Smooth muscle cell (in vitro differentiated cells): ENCODE results near the gene GNAL. TPM values are rescaled to one million over a fixed set of nuclear protein-coding genes. Genes with fewer than 3 reads are reported as not detected.
A peak's percentile ranks its signal among the peaks of the same experiment; 100 is the strongest.

Source experiments
- DNase-seq: peaks from one replicate; lab custom pipeline; 2025; ENCODE audit not compliant: unreplicated experiment; lab: John Stamatoyannopoulos, UW
- H2AFZ ChIP-seq: fragments of 200-600 bp; sonication (generic); 2 replicates; pipeline ENCODE4 v1.6.0; 2016; ENCODE audit warnings: antibody characterized with exemption, low read depth, mild to moderate bottlenecking
- H3F3A ChIP-seq: fragments of 200-600 bp; sonication (generic); 2 replicates; pipeline ENCODE4 v1.6.0; 2017; ENCODE audit warnings: antibody characterized with exemption, low read depth
- H3K27ac ChIP-seq: fragments of 200-600 bp; sonication (generic); 2 replicates; pipeline ENCODE4 v1.5.1; 2016; ENCODE audit warnings: low read depth, mild to moderate bottlenecking
- H3K27me3 ChIP-seq: fragments of 200-600 bp; sonication (generic); 2 replicates; pipeline ENCODE4 v1.6.1; 2016; ENCODE audit warnings: low read depth, mild to moderate bottlenecking
- H3K36me3 ChIP-seq: fragments of 200-600 bp; sonication (generic); 2 replicates; pipeline ENCODE4 v1.5.1; 2016; ENCODE audit warnings: low read depth
- H3K4me1 ChIP-seq: fragments of 200-600 bp; sonication (generic); 2 replicates; pipeline ENCODE4 v1.5.1; 2016; ENCODE audit warnings: low read depth
- H3K4me2 ChIP-seq: fragments of 200-600 bp; sonication (generic); 2 replicates; pipeline ENCODE4 v1.6.0; 2016; ENCODE audit warnings: mild to moderate bottlenecking
- H3K4me3 ChIP-seq: fragments of 200-600 bp; sonication (generic); 2 replicates; pipeline ENCODE4 v1.5.1; 2016; ENCODE audit warnings: mild to moderate bottlenecking
- H3K79me2 ChIP-seq: fragments of 200-600 bp; sonication (generic); 2 replicates; pipeline ENCODE4 v1.6.0; 2016; ENCODE audit warnings: low read depth, mild to moderate bottlenecking
- H3K9ac ChIP-seq: fragments of 200-600 bp; sonication (generic); 2 replicates; pipeline ENCODE4 v1.6.0; 2016; ENCODE audit warnings: low read depth
- H3K9me3 ChIP-seq: fragments of 200-600 bp; sonication (generic); replicated peaks from 2 replicates; pipeline ENCODE4 v1.5.1; 2016; ENCODE audit warnings: low read depth
- H4K20me1 ChIP-seq: fragments of 200-600 bp; sonication (generic); 2 replicates; pipeline ENCODE4 v1.6.0; 2016; ENCODE audit warnings: low read depth
- WGBS: methylation state at CpG from one replicate; pipeline ENCODE4 v1.1.7; 2016; ENCODE audit warnings: low lambda C conversion rate; 5-methylcytosine and 5-hydroxymethylcytosine counted together
- polyA plus RNA-seq: library from polyadenylated mRNA; unstranded; fragments of >200 nt; fragmentation: Nextera tagmentation; extraction: Ambion mirVana; gene quantifications from 2 replicates; pipeline ENCODE4 v1.2.1, GENCODE V29; 2016
- total RNA-seq: library from RNA; depleted of rRNA; stranded (reverse); fragments of >200 nt; gene quantifications from 2 replicates; pipeline ENCODE4 v1.2.3, GENCODE V29; 2014
- TF ChIP-seq, protein P1 (sequence below): fragments of 200-600 bp; sonication (generic); IDR thresholded peaks from 2 replicates; pipeline ENCODE4 v1.5.1; 2017; ENCODE audit warnings: borderline replicate concordance, mild to moderate bottlenecking, antibody characterized with exemption; ENCODE audit not compliant: insufficient read depth, poor library complexity, severe bottlenecking

Gene GNAL
- total and polyA plus RNA-seq, 2 experiments from 2014 or later = 1.6 to 5.8 TPM

- H3K4me1 ChIP-seq = no peaks in the 10 kb centered on the region
Measured at GRCh38 chr18:11653521-11653920, 35.5 kb upstream of the GNAL start.

GRCh38 chr18:11654736-11655605, 34.1 kb upstream of the GNAL start:
- Histone ChIP-seq H3K4me3 (peak overlapping the region; percentile 38), H3K4me2 (peak overlapping the region; percentile 79), H3K79me2 (no peaks in the 10 kb centered on the region), H3F3A (no peaks in the 10 kb centered on the region), H3K36me3 (no peaks in the 10 kb centered on the region), H3K27ac (no peak overlapping the region), H3K9me3 (no peaks in the 10 kb centered on the region), H2AFZ (peak overlapping the region; percentile 77), H3K27me3 (peaks cover 7% of the 10 kb centered on the region), H4K20me1 (no peaks in the 10 kb centered on the region), H3K9ac (no peak overlapping the region), H3K4me1 (no peaks in the 10 kb centered on the region)
- DNase-seq = peak; percentile 11
- TF ChIP-seq, protein P1, sequence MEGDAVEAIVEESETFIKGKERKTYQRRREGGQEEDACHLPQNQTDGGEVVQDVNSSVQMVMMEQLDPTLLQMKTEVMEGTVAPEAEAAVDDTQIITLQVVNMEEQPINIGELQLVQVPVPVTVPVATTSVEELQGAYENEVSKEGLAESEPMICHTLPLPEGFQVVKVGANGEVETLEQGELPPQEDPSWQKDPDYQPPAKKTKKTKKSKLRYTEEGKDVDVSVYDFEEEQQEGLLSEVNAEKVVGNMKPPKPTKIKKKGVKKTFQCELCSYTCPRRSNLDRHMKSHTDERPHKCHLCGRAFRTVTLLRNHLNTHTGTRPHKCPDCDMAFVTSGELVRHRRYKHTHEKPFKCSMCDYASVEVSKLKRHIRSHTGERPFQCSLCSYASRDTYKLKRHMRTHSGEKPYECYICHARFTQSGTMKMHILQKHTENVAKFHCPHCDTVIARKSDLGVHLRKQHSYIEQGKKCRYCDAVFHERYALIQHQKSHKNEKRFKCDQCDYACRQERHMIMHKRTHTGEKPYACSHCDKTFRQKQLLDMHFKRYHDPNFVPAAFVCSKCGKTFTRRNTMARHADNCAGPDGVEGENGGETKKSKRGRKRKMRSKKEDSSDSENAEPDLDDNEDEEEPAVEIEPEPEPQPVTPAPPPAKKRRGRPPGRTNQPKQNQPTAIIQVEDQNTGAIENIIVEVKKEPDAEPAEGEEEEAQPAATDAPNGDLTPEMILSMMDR = peak; percentile 93
- 39% methylated on average over 32 of the region's 32 CpGs for WGBS

More at GRCh38 chr18:11653521-11653920, 35.5 kb upstream of the GNAL start:
- 94% methylated on average over 10 of the region's 10 CpGs for WGBS
- Histone ChIP-seq H3K4me3 (no peak overlapping the region), H2AFZ (no peak overlapping the region), H3K9ac (no peak overlapping the region), H4K20me1 (no peaks in the 10 kb centered on the region), H3F3A (no peaks in the 10 kb centered on the region), H3K4me2 (no peak overlapping the region), H3K27ac (no peak overlapping the region), H3K36me3 (no peaks in the 10 kb centered on the region), H3K27me3 (peaks cover 7% of the 10 kb centered on the region), H3K79me2 (no peaks in the 10 kb centered on the region), H3K9me3 (no peaks in the 10 kb centered on the region)
- TF ChIP-seq, protein P1 = no peak
- no peak for DNase-seq

DNA sequence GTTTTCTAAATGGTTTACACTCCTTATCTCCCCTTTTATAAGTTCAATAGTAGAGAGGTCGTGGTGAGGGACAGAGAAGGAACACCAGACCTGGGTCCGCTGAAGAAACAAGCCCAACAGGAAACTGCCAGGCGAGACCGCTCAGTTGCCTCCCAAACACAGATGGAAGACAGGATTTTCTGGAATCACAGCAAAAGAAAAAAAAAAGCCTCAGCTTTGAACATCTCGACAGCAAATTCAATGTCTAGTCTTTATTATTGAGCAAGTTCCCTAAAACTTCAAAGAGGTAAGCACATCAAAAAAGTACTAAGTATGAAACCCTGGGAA, 33.5 kb upstream of the GNAL start:
- H3K9me3 ChIP-seq = no peaks in the 10 kb centered on the region
- H3K4me1 ChIP-seq = no peaks in the 10 kb centered on the region
- no peaks in the 10 kb centered on the region for H4K20me1 ChIP-seq
- TF ChIP-seq, protein P1 = no peak
- H3K27me3 ChIP-seq = peaks cover 7% of the 10 kb centered on the region
- H3K79me2 ChIP-seq = no peaks in the 10 kb centered on the region
- peak overlapping the region; percentile 77 for H2AFZ ChIP-seq
- DNase-seq = no peak
- H3F3A ChIP-seq = no peaks in the 10 kb centered on the region
- 26% methylated on average over 5 of the region's 5 CpGs for WGBS
- H3K4me2 ChIP-seq = peak overlapping the region; percentile 79
- H3K27ac ChIP-seq = no peak overlapping the region
- H3K36me3 ChIP-seq = no peaks in the 10 kb centered on the region
- no peak overlapping the region for H3K9ac ChIP-seq
- peak overlapping the region; percentile 38 for H3K4me3 ChIP-seq

DNA sequence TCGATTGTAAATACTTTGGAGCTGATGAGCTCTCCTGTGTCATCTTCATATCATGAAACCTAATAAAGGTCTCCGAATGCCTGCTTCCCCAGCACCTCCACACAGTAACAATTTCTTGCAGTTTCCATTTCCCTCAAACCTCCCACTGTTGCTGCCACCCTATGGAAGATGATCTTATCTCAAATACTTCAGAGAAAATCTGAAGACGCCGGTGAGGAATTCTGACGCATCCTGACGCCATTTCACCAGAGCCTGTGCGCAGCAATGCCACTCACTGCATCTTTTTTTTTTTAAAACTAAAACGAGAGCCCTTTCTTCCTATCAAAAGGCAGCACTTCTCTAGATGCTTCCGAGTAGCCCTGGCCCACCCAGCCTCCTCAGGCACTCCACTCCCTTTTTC, 31.9 kb upstream of the GNAL start:
- Histone ChIP-seq H3K36me3 (no peaks in the 10 kb centered on the region), H3K27ac (no peak overlapping the region), H3K4me1 (no peaks in the 10 kb centered on the region), H3K27me3 (peaks cover 7% of the 10 kb centered on the region), H4K20me1 (no peaks in the 10 kb centered on the region), H3K9me3 (no peaks in the 10 kb centered on the region), H3K9ac (no peak overlapping the region), H3K4me2 (no peak overlapping the region), H3K4me3 (no peak overlapping the region), H2AFZ (no peak overlapping the region), H3K79me2 (no peaks in the 10 kb centered on the region), H3F3A (no peaks in the 10 kb centered on the region)
- TF ChIP-seq, protein P1 = no peak
- no peak for DNase-seq
- 82% methylated on average over 9 of the region's 9 CpGs for WGBS
